IPS-NIHi7 (cell line): Measurements from ENCODE around the gene CTTNBP2NL.

Source experiments
- DNase-seq: peaks from one replicate; pipeline ENCODE4 v3.0.0; 2012; ENCODE audit warnings: mixed read lengths; ENCODE audit errors: extremely low spot score

Gene CTTNBP2NL, protein sequence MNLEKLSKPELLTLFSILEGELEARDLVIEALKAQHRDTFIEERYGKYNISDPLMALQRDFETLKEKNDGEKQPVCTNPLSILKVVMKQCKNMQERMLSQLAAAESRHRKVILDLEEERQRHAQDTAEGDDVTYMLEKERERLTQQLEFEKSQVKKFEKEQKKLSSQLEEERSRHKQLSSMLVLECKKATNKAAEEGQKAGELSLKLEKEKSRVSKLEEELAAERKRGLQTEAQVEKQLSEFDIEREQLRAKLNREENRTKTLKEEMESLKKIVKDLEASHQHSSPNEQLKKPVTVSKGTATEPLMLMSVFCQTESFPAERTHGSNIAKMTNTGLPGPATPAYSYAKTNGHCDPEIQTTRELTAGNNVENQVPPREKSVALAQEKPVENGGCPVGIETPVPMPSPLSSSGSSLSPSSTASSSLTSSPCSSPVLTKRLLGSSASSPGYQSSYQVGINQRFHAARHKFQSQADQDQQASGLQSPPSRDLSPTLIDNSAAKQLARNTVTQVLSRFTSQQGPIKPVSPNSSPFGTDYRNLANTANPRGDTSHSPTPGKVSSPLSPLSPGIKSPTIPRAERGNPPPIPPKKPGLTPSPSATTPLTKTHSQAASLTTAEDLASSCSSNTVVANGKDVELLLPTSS

DNA sequence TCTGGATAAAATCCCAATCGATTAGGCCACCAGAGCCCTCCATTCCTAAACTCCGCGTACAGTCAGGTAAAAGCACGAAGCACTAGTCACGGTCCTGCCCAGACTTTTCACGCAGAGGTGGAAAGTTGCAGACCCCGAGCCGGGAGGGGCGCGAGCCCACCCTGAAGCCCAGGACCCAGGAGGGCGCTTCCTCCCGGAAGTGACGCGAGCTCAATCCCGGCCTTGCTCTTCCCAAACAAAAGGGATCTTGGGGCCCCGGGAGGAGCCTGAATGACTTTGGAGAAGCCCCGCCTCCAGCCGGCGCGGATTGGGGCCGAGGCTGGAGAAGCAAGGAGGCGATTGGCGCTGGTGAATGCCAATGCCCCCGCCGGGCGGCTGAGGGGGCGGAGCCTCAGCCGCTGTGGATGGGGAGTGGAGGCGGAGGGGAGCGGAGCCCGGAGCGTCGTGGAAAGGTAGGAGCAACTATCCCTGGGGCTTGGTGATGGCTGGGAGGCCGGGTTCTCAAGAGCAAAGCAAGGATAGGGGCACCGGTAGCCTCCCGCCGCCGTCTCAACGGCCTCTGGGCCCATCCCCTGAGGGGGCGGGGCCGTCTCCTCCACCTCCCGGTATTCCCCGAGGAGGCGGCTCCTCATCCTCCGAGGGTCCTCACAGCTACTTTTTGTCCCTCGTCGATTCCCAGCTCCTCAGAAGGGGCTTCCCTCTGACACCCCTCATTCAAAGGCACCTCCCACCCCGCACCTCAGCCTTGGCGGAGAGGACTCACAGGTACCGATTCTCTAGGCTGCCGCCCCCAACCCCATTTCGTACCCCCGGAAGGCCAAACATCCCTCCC, at the start of gene CTTNBP2NL:
TSS of gene CTTNBP2NL (plus strand) at position 394 of the 832 bp plus-strand sequence. CDS start 19,952 bp downstream, outside the sequence.
- DNase-seq: peak; percentile 98

DNA sequence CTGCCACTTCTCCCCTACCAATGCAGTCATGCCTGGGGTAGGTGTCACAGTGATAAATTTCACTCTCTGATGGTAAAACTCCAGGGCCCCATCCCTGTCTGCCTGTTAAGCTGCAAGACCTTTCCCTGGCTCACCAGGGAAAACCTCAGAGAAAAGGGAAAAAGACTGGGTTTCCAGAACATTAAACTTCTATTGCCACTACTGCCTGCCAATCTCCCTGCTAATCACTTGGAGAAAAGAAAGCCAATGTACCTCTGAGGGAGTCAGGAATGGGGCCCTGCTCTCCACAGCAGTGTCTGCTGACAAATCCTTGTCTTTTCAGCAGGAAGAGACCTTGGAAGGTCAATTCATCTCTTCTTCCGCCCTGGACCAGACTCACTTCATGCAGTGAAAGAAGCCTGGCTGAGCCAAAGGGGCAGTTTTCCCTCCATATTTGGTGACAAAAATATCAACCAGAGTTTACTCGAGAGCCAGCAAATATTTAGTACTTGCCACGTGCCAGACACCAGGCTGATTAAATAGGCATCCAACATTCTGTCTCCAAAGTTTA, 49.1 kb upstream of the CTTNBP2NL start:
- no peak for DNase-seq

DNA sequence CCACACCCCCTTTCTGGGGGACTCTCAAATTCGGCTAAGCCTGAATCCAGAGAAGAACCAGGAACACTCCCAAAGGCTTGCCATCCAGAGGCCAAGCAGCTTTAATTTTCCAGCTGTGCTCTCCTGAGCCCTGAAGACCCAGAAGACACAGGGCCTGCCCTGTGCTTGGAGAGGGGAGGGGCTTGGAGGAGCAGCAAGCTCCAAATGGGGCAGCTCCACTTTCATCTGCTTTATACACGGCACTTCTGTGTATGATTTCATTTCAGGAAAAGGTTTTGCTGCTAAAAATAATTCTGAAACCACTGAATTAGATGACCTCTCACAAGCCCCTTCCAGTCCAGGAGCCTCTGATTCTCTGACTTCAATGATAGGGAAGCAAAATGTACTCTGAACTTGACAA, 39.2 kb upstream of the CTTNBP2NL start:
- no peak for DNase-seq

DNA sequence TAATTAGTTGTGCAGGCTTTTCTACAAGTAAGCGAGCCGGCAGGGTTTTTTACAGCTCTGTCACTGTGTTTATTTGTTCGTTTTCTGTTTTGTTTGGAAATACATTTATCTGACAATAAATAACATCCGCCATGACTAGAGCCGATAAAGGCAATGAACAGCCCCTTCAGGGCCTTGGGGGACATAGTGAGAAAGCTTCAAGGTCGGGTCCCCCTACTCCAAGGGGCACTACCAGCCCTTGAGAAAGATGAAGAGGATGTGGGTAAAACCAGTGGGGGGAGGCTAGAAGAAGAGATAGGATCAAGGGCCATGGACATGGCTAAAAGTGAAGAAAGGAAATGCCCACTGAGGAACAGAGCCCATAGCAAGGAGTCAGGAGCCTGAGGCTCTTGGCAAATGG, 38.5 kb upstream of the CTTNBP2NL start:
- DNase-seq: no peak

DNA sequence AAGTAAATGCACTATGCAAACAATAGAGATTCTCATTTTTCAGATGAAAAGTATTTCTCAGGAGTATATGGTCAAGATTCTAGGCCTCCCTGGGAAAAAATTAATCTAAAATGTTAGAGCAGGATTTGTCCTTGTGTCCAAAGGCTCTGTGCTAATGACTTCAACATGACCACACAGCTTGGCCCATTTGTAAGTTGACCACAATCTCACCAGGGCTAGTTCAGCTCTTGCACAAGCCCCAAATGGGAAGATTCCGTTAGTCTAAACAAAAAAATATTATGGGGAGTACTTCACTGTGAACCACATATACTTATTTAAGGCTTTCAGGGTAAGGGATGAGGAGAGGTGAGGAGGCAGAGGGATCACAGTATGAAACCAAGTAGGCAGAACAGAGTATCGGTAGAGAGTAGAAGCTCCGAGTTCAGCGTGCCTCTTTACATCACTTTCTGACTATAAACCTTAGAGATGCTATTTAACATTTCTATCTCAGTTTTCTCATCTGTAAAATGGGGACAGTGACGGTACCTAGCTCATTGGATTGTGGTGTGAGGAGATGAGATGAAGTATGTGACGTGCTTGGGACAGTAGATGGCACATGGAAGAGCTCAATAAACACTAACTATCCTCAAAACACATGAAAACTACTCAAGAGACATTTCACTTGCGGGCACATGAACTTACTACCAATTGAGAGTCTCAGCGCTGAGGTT, 37.8 kb upstream of the CTTNBP2NL start:
- DNase-seq: no peak

DNA sequence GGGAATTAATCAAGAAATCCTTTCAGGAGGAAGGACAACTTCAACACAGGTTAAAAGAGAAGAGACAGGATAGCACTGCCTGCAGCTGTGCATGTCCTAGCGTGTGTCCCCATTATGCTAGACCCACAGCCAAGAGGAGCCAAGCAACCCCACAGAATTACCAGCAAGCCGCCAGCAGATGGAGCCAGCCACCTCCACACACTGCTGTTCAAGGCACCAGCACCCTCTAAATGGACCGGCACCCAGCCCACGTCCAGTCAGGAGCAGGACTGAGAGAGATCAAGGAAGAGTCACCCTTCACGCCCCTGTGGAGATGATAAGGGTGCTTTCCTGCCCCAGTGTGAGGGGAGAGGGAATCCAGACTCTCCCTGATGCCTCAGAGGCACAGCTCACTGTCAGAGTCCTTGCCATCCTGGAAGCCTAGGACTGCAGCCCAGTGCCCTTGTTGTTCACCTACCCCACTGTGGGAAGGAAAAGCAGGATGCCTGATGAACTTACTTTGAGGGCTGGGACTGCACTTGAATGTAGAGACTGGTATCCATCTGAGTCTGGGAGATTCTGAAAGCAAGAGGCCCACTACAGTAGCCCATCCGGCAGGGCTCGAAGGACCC, 37.1 kb upstream of the CTTNBP2NL start:
- peak; percentile 80 for DNase-seq

DNA sequence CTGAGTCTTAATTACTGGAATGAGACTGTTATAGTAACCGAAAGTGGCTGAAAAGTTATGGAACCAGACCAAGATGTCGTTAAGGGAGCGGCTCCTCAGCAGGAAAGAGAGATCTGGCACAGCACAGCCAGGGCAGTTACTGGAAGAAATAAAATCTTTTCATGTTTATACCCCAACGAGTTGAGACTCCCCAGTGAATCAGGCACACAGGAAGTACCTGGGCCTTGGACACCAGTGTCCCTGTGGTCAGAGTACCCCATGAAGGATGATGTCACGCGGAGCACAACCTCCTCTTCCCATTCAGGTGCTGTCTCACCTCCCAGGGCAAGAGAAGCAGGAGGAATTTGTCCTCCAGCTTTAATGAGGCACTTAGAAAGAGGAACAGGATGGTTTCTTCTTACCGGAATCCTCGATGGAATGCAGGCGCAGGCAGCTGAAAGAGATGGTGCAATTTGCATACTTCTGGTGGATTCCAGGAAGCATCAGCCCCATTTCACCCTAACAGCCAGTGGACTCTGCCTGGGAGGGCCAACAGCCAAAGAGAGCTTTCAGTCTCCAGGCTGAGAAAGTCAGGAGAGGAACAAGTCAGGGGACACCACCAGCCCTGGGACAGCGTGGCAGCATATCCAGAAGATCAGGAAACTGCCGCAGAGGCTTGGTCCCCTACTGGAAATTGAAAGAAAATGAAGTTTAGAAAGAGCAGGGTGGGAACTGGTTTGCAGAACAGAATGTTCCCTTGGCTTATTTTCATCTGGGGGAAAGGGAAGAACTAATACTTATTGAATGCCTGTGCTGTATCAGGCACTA, 35.9 kb upstream of the CTTNBP2NL start:
- DNase-seq: no peak

DNA sequence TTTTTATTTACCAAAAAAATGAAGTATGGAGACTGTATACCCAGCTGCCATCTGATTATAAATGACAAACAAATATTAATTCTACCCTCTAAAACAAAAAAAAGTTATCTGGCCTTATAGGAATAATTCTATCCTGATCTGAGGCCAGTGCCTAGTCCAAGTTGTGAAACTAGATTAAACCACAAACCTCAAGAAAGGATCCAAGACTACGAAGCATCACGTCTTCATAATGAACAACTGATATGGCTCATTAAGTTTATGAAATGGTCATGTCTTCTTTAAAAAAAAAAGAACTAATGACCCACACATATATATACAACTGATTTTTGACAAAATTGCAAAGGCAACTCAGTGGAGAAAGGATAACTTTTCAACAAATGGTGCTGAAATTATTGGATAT, 32.4 kb upstream of the CTTNBP2NL start:
- DNase-seq: no peak

DNA sequence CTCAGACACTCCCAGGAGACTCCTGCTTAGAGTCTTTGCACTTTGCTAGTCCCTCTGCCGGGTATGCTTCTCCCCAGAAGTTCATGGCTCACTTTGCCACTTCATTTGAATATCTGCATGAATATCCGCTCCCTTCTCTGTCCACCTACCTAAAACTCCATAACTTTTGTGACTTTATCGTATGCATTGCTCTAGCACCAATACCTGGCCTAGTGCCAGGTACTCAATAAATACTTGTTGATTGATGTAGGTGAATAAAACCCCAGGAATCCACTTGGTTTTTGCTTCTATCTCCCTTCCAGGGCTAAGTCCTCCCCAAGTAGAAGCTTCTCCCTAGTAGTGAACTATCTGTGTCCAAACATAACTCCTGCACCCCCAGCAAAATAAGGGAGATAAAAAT, 27.8 kb upstream of the CTTNBP2NL start:
- DNase-seq: no peak

DNA sequence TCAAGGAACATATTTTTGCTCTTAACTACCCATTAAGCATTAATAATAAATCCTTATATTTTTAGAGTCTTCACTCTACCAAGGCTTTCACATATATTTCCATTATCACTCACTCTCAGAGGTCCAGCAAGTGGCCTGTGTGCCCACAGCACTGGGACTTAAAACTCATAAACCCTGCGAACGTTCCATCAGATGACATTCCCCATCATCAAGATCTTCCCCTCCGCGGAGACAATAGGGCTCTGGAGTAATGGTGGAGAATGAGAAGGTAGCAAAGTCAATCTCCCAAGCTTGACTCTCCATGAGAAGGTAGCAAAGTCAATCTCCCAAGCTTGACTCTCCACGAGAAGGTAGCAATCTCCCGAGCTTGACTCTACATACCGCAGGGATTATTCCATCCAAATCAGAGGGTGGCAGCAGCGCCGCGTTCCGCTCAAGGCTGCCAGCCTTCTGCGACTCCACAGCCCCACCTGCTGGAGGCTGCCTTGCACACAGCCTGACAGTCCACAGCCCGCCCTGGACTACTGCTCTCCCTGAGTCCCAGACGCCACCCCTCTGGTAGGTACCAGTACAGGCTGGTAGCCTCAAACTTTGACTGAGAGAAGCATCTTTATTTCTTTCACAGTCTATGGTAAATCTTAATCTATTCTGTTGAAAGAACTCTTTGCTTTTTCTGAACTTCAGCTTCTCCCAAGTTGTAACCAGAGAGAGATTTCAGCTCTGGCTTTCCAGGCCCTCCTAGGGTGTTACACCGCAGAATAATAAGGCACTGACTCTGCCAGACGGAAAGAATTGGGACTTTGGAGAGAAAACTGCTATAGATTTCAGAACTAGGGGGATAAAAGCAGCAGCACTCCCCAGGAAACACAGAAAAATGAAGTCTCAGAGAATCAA, 26.4 kb upstream of the CTTNBP2NL start:
- DNase-seq: peak; percentile 94

DNA sequence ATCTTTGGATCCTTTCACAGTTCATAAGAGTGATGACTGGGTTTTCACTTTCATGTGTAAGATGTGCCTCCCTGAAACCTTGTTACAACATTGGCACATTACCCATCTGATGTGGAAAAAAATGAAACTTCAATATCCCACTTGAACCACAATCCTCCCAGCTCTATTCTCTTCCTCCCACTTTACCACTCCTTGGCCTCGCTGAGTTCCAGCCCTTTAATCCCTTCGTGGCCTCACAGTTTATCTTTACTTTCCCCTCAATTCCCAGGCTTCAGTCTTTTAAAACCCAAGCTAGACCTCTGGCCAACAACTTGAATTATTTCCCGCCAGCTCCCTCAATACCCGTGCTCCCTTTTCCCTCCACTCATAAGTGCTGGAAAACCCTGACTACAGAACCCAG, 25.0 kb upstream of the CTTNBP2NL start:
- no peak for DNase-seq

DNA sequence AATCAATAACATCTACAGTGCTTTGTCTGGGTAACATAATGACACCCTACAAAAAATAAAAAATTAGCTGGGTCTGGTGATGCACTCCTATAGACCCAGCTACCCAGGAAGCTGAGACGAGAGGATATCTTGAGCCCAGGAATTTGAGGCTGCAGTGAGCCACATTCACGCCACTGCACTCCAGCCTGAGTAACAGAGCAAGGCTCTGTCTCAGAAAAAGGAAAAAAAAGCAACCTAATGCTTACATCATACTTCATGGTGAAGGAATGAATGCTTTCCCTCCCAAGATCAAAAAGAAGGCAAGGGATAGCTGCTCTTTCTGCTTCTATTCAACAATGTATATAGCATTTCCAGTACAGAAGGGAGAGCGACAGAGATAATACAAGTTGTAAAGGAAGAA, 24.2 kb upstream of the CTTNBP2NL start:
- DNase-seq: no peak

DNA sequence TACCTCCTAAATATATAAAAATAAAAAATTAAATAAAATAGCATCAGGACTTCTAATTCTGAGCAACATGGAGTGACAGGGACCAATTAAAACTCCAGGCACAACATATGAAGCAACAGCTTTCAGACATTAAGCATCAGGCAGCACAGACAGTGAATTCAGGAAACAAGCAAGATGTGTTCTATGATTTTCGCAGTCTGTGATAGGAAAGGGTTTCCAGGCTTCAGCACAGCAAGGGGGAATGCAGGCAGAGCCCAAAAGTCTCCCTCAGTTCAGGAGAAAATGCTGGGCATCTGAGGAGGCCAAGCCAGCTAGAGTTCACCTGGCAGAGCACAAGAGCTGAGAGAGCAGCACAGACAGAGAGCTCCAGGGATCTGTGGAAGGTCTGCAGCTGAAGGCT, 22.2 kb upstream of the CTTNBP2NL start:
- DNase-seq: no peak

DNA sequence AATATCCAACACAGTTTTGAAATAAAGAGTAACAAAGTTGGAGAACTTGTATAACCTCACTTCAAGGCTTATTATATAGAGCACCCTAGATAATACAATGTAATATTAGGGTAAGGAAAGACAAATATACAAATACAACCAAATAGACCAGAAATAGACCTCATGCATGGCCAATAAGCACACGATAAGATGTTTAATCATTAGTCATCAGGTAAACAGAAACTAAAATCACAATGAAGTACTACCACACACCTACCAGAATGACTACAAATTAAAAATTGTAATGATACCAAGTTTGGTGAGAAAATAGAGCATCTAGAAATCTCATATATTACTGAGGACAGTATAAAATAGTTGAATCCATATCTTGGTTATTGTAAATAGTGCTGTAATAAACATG, 20.3 kb upstream of the CTTNBP2NL start:
- DNase-seq: no peak

DNA sequence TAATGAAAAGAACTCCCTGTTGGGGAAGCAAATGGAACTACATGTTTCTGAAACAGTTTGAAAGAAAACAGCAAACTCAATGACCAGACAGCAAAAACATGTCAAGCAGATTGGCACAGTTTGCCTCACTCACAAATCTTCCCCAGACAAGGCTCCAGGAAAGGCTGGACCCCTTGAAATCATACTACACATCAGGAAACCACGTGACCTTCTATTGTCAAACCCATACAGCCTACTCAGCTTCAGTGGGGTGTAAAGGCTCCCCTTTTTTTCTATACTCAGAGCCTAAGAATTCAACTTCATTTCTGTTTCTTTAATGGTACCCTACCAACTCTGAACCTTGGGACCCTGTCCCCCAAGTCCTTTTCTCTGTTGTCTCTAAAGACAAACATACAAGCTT, 15.7 kb upstream of the CTTNBP2NL start:
- DNase-seq: no peak

DNA sequence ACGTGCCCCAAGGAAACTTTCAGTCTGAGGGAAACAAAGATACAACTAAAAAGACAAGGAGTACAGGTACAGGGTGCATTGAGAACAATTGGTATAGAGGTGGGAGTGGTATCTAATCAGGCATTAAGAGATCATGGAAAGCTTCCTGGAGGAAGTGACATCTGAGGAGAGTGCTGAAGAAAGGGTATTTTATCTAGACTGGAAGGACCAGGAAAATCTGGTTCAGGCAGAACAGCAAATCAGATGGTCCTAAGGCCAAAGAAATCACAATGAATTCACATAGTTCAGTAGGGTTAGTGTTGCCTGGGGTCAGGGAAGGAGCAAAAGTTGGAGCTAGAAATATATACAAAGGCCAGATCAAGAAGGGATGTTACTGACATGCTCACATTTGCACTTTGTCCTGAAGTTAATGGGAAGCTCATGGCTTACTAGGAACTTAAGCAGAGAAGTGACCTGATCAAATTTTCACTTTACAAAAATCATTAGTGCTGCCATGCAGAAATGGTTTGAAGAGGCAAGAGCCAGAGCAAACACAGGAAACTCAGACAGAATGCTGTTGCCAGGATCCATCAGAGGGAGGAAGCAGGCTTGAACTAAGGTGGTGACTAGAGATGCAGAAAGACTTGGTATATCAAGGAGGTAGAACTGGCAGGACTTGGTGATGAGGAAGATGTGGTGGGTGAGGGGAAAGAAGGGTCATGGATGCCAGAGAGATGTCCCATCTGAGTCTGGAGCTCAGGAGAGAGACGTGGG, 14.5 kb upstream of the CTTNBP2NL start:
- DNase-seq: no peak

DNA sequence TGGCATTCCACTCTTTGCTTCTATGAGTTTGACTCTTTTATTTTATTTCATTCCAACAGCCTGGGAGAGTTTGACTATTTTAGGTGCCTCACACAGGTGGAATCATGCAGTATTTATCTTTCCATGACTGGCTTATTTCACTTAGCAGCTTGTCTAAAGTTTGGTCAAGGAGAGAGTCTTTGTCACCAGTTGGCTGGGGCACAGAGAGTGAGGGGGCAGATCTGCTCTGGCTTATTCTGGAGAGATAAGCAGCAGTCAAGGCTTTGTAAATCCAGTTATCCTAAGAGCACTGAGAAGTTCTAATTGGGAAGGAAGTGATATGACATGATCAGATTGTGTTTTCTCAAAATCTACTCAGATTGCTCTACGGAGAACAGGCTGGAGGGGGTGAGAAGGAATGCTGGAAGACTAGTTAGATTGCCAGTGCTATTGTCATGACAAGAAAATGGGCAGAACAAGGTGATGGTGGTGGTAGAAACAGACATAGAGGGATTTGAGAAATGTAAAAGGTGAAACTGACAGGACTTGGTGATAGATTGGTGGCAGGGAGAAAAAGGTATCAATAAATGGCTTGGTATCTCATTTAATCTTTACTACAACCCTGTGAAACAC, 12.1 kb upstream of the CTTNBP2NL start:
- no peak for DNase-seq
